NCI-H1694 (cell line): ENCODE measurements around the gene SZRD1.
"Not testable (repeated sequence)": the region's sequence is repeated elsewhere in the genome, so short reads cannot be mapped to it uniquely, and the experiment has no call there.

ENCODE experiments used
- DNase-seq: peaks from one replicate; lab custom pipeline; 2025; lab: John Stamatoyannopoulos, UW

Gene SZRD1, protein sequence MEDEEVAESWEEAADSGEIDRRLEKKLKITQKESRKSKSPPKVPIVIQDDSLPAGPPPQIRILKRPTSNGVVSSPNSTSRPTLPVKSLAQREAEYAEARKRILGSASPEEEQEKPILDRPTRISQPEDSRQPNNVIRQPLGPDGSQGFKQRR

DNA sequence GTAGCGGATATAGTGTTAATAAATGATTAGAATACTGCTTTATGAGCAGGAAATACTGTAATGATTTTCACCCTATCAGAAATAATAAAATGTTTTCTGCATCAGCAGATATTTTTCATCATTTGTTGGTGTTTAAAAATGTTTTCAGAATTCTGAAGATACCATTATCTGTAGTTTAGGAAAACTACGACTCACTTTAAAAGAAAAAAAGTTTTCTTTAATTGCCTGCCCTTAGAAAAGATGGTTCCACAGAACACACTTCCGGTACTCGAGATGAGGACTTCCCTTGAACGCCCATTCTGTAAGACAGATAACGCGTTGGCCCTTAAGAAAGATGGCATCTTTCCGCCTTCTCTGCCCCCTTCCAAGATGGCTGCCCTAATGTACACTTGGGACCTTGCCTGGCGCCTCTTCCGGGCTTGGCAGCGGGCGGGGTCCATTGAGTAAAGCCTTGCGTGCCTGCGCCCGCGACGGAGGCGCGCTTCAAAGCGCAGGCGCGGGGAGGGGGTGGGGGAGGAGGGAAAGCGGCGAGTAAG is at the start of gene SZRD1:
Gene SZRD1 (plus strand): TSS at position 521 of the 536 bp plus-strand sequence. CDS start 16 bp downstream, outside the sequence.
- peak; percentile 97 for DNase-seq

DNA sequence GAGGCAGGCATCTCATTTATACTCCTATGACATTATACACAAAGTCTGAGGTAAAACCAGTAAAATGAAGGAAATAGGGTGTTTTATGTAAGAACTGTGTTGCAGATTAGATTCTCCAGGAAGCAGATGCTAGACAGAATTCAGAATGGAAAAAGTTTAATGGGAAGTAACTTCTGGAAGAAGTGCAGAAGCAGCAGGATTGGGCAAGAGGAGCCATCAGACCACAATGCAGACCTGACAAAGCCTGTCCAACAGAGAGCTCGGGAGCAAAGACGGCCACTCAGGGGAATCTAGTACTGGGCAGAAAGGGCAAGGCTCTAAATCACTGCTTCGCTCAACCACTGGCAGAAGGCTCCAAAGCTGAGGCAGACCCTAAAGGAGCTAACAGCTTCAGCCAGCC is 48.5 kb upstream of the SZRD1 start:
- DNase-seq = no peak

DNA sequence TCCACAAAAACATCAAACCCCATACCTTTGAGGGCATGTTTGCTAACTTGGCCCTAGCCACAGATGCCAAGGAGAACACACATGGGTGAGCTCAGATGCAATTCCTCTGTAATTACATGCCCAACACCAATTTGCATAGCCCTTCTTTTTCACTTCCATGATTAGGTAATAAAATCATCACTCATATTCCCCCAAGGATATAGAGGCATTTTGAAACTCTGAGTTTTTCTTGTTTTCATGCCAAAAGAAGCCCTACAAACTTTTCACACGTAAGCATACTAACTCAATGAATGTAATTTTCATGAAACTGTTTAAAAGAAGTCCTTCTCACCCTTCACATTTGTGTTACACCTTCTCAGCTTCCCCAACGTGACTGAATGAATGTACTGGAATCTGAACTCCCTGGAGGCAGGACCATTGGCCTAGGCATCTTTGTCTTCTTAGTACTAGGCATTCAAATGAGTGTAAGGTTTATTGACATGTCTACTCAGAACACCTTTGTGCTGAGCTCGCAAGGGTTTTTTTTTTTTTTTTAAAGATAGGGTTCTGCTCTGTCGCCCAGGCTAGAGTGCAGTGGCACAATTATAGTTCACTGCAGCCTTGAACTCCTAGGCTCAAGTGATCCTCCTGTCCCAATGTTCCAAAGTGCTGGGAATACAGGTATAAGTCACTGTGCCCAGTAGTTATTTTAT is 45.7 kb upstream of the SZRD1 start:
- DNase-seq = no peak

DNA sequence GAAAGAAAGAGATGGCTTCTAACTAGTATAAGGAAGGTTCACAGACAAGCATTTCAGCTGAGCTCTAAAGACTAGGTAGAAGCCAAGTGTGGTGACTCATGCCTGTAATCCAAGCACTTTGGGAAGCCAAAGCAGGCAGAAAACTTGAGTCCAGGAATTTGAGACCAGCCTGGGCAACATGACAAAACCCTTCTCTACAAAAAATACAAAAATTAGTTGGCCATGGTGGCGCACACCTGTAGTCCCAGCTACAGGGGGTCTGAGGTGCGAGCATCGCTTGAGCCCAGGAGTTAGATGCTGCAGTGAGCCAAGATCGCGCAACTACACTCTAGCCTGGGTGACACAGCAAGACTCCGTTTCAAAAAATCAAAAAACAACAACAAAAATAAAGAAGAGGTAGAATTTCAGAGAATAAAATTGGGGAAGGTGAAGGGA is 42.6 kb upstream of the SZRD1 start:
- DNase-seq = no peak

DNA sequence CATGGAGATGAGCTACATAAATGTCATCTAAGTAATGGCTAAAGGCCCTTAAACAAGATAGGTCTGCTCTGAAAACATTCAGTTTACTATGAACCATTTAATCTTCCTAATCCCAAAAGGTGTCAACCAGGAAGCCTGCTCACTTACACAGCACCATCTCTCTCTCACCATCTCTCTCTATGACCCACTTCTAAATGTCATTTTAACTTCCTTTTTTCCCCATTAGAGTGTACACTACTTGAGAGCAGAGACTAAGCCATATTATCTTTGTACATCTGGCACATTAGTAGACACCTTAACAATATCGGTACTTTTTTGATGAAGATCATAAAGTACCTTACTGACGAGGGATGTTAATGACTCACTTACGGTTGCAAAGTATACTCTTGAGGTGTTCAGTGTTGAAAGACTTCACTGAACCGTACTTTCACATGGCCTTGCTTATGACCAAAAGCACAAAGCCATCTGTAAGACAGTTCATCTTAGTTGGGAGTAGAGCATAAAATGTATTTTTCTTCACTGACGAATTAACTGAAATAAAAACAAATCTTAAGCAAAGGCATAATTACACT is 40.1 kb upstream of the SZRD1 start:
- DNase-seq = no peak

DNA sequence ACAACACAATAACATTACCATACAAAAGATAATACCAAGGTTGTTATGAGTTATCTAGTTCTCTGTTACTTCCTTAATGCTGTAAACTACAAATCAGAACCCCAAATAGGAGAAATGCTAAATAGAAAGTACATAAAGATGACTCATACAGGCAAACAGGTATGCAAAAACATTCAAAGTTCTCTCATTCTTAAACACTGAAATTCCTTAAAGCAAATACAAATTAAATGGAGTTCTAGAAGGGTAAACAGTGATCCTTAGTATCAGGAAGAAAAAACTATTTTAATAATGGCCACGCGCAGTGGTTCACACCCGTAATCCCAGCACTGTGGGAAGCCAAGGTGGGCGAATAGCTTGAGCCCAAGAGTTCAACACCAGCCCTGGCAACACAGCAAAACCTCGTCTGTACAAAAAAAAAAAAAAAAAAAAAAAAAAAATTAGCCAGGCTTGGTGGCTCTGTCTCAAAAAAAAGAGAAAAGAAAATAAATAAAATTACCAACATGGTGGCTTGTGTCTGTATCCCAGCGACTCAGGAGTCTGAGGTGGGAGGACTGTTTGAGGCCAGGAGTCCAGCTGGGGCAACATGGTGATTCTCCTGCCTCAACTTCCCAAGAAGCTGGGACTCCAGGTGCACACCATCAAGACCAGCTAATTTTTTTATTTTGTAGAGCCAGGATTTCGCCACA is 32.2 kb upstream of the SZRD1 start:
- no peak for DNase-seq

DNA sequence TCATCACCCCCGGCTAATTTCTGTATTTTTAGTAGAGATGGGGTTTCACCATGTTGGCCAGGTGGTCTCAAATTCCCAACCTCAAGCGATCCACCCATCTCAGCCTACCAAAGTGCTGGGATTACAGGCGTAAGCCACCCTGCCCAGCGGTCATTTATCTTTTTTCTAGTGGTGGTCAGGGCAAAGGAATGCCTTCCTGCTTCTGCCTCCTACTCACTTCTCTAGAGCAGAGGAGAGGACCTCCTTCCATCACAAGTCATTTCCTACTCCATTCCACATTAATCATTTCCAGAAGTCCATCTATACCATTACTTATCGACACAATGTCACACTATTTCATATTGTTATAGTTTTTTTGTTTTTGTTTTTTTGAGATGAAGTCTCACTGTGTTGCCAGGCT is 28.1 kb upstream of the SZRD1 start:
- no peak for DNase-seq

DNA sequence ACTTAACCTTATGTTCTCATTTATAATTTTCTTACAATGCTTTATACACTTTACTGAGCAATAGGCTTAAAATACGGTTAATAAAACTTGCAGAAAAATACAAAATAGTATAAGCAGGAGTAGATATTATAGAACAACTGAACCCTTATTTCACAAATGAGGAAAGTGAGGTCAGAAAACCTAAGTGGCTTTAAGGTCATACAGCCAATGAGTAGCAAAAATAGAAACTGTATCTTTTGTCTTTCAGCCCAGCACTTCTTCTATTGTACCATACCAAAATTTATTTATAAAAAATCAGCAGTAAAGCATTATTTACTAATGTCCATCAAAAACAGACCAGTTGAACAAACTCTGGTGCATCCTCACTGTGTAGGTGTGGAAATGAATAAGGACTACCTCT is 26.4 kb upstream of the SZRD1 start:
- no peak for DNase-seq

DNA sequence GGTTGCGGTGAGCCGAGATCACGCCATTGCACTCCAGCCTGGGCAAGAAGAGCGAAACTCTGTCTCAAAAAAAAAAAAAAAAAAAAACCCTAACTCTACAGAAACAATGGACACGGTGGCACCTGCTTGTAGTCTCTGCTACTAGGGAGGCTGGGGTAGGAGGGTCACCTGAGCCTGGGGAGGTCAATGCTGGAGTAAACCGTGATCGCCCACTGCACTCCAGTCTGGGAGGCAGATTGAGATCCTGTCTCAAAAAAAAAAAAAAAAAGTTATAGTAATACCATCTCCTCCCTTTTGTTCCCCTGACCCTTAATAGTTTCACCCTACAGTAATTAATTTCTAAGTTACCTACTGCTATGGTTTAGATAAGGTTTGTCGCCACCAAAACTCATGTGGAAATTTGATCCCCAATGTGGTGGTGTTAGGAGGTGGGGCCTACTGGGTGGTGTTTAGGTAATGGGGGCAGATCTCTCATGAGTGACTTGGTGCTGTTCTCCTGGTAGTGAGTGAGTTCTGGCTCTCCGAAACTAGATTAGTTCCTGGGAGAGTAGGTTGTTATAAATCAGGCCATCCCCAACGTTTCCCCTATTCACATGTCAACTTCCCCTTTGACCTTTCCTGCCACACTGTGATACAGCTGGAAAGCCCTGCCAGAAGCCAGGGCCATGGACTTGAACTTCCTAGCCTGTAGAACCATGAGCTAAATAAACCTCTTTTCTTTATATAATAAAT is 24.5 kb upstream of the SZRD1 start:
- no peak for DNase-seq

DNA sequence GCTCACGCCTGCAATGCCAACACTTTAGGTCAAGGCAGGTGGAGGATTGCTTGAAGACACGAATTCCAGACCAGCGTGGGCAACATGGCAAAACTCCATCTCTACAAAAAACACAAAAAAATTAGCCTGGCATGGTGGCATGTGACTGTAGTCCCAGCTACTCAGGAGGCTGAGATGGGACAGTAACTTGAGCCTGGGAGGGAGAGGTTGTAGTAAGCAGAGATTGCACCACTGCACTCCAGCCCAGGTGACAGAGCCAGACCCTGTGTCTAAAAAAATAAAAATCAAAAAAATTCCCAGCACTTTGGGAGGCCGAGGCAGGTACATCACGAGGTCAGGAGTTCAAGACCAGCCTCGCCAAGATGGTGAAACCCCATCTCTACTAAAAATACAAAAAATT is 23.8 kb upstream of the SZRD1 start:
- not testable (repeated sequence) for DNase-seq

DNA sequence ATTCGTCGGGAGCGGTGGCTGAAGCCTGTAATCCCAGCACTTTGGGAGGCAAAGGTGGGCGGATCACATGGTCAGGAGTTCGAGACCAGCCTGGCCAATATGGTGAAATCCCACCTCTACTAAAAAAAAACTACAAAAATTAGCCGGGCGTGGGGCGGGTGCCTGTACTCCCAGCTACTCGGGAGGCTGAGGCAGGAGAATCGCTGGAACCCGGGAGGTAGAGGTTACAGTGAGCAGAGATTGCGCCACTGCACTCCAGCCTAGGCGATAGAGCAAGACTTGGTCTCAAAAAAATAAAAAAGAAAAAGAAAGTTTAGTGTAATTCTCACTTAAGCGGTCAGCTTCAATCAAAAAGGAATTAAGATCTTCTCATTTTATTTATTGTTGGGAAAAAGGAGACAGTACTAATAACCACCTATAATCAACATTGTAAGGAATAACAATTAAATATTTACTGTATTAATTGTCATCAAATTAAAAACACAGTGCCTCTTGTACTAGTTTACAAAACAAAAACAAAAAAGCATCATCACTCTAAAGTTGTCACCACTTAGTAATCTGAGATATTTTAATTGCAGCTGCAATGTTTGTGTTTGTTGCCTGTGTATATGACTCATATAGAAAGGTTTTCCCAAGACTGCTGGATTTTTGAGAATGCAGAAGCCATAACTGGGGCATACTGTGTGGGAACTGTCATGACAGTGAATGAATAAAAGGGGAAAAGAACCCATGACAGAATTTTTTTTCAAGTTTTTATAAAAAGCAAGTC is 18.4 kb upstream of the SZRD1 start:
- no peak for DNase-seq

DNA sequence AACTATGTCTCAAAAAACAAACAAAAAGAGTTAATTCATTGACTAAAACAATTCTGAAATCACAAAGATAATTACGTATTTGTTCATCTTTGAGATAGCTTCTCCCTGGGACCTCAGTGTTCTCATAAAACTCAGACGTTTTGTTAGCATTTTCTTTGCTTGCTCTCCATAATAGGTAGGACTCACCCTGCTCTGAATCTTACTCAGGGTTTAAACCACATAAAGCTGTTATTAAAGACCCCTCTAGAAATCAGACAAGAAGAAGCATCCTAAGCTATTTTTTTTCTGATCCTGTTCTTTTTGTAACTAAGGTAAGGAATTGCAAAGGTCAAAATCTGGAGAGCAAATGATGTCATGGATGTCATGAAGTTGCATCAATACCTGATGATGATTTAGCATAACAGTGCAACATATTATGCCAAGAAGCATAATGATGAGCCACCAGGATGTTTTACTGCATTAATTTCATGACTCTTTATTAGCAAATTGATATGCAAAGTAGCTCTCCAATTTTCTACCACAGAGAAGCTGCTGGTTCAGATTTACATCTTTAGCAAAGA is 17.1 kb upstream of the SZRD1 start:
- no peak for DNase-seq

DNA sequence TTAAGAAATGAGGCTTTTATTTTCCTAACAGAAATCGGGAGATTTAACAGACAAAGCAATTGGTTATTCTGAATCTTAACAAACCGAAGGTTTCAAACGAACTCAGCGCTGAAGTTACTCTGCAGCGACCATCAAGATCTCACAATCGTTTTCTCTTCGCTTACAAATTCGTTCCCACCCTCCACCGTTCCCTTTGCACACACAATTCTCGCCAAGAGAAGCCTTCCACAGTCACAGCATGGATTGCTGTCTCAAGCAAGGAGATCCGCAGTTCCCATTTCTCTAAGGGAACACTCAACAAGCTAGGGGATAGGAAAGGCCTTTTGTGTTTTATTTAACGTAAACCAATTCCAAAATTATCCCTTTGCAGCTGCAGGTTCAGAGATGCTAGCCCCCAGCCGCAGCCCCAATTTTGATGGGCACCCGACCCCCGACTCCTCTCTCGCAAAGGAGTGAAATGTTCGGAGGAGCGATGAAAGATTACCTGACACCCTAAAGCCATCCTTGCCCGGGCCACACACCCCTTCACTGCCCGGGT is 15.5 kb upstream of the SZRD1 start:
- no peak for DNase-seq

DNA sequence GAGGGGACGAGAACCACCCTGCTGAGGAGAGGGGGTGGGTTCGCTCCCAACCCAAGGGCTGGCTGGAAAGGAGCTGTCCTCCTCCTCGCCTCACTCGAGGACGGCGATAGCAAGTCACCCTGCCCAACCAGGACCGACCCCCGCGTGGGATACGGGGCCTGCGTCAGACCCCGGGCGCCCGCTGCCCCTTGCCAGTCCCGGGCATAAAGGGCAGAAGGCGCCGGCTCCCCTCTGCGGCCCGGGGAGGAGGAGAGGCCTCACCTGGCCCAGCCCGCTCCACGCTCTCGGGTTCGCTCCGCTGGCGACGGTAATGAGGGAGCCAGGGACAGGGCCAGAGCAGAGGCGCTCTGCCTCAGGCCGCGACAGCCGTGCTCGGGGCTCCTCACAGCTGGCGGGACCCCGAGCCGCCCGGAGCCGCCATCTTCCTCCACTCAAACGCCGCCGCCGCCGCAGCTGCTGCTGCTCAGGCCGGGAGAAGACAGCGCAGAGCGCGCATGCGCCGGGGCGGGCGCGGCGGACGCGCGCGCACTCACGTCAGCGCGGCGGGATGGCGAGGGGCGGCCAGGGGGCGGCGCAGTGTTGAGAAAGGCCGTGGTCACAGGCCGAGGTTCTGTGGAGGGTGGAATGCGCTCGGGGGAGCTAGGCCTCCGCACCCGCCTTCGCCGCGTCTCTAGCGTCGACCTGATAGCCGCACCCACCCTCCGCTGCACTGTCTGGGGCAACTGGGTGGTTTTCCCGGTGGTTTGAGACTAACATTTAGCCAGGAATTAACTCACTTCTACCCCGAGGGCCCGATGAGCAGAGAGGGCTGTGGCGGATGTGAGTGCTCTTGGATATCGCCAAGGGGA is 14.8 kb upstream of the SZRD1 start, which contains the start of gene FBXO42:
Gene FBXO42 (minus strand): TSS at position 487 of the 848 bp plus-strand sequence. CDS start 37,062 bp downstream, outside the sequence.
- DNase-seq = peak; percentile 69

DNA sequence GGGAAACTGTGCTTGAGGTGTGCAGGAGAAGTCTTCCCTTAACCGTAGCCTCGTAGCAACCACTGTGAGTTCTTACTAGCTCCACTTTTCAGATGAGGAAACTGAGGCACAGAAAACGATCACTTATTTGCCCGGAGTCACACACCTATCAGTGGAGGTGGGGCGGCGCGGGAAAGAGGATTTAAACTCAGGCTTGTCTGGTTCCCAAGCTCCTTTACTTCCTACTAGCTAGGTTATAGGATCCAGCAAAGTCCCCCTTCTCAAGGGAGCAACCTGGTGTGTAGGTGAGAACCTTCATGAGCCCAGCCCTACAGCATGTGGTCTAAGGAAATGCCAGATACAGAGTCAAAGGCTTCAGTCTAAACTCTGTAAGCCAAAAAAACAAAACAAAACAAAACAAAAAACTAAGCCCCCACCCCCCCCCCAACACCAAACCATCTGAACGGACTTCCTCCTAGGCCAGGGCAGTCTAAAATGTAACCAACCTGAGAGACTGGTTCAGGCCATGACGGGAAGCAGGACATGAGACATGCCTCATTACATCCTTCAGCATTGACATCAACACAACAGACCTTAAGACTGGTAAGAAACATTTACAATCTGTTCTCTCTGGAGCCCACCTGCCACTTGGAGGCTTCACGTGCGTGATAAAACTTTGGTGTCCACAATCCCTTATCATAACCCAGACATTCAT is 14.1 kb upstream of the SZRD1 start:
- no peak for DNase-seq

DNA sequence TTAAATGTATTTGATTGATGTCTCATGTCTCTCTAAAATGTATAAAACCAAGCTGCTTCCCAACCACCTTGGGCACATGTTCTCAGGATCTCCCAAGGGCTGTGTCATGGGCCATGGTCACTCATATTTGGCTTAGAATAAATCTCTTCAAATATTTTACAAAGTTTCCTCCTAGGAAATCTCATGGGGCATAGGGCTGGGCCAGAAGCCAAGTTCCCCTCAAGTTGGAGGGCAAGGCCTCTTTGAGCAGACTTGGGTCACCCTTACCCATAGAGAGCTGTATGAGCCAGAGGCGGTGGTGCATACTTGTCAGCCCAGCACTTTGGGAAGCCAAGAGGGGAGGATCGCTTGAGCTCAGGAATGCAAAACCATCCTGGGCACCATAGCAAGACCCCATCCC is 12.4 kb upstream of the SZRD1 start:
- no peak for DNase-seq

DNA sequence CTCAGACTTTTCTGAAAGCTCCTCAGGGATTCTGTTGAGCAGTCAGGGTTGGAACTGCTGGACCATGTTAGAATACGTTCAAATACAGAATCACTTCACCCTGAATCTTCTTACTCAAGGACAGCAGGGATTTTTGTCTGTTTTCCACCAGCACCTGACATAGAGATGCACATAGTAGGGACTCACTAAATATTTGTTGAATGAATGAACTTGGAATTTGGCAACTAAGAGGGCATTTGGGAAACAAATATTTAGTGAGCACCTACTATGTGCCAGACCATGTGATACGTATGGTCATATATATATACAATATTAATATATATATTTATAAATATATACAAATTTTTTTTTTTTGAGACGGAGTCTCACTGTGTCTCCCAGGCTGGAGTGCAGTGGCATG is 10.2 kb upstream of the SZRD1 start:
- DNase-seq = no peak

DNA sequence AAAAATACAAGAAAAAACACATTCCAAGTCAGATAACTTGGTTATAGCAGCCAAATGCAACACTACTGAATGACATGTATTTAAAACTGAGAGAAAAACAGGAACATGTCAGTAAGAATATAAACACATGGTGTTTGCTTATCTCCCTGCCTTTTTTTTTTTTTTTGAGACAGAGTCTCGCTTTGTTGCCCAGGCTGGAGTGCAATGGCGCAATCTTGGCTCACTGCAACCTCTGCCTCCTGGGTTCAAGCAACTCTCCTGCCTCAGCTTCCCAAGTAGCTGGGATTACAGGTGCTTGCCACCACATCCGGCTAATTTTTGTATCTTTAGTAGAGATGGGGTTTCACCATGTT is 1.9 kb upstream of the SZRD1 start:
- not testable (repeated sequence) for DNase-seq
